ENCODE data around the gene TMEM116.
A peak's percentile ranks its signal among the peaks of the same experiment; 100 is the strongest.

TMEM116 gene

GRCh38 chr12:111980598-111980997 lies 32.4 kb downstream of the TMEM116 start:
- H4K20me1 ChIP-seq (ENCODE audit: insufficient read depth, low read length, poor library complexity, severe bottlenecking), result no peaks in the 10 kb centered on the region
- H3K36me3 ChIP-seq (ENCODE audit: insufficient read depth, low read length), result no peaks in the 10 kb centered on the region
- H3K9me3 ChIP-seq (ENCODE audit: insufficient read depth, low read depth, low read length), result no peaks in the 10 kb centered on the region
- H3K4me1 ChIP-seq (ENCODE audit: insufficient read depth, low read length, poor library complexity, severe bottlenecking), result no peaks in the 10 kb centered on the region
- no peak overlapping the region for H3K4me3 ChIP-seq (ENCODE audit: low read length, poor library complexity, severe bottlenecking)
- H3K79me2 ChIP-seq (ENCODE audit: insufficient read depth, low read length), result no peaks in the 10 kb centered on the region
- H2AFZ ChIP-seq (ENCODE audit: low read length), result no peak overlapping the region
- H3F3A ChIP-seq (ENCODE audit: low read depth), result no peaks in the 10 kb centered on the region
- H3K27me3 ChIP-seq (ENCODE audit: insufficient read depth, low read length, poor library complexity, severe bottlenecking), result no peaks in the 10 kb centered on the region
- H3K9me2 ChIP-seq (replicated peaks; ENCODE audit: low read depth, low read length), result no peaks in the 10 kb centered on the region
- no peak overlapping the region for H3K9ac ChIP-seq (ENCODE audit: low read depth, low read length, poor library complexity, severe bottlenecking)
- H3K4me2 ChIP-seq (ENCODE audit: low read depth, low read length, poor library complexity, severe bottlenecking), result no peak overlapping the region
- TF ChIP-seq EZH2phosphoT487 (IDR thresholded peaks at IDR 0.05; ENCODE audit: borderline replicate concordance) (no peak), CTCF (conservative IDR thresholded peaks at IDR 0.05; ENCODE audit: low read length) (no peak)

- H3F3A ChIP-seq (ENCODE audit: low read depth), result no peaks in the 10 kb centered on the region
- no peaks in the 10 kb centered on the region for H3K79me2 ChIP-seq (ENCODE audit: insufficient read depth, low read length)
- H2AFZ ChIP-seq (ENCODE audit: low read length), result peak overlapping the region; percentile 14; the same call in 1 of the 2 replicates
- no peak overlapping the region for H3K9ac ChIP-seq (ENCODE audit: low read depth, low read length, poor library complexity, severe bottlenecking)
- H3K9me2 ChIP-seq (replicated peaks; ENCODE audit: low read depth, low read length), result no peaks in the 10 kb centered on the region
- H4K20me1 ChIP-seq (ENCODE audit: insufficient read depth, low read length, poor library complexity, severe bottlenecking), result no peaks in the 10 kb centered on the region
- H3K4me3 ChIP-seq (ENCODE audit: low read length, poor library complexity, severe bottlenecking), result no peak overlapping the region
- H3K27me3 ChIP-seq (ENCODE audit: insufficient read depth, low read length, poor library complexity, severe bottlenecking), result no peaks in the 10 kb centered on the region
- no peak overlapping the region for H3K4me2 ChIP-seq (ENCODE audit: low read depth, low read length, poor library complexity, severe bottlenecking)
- H3K4me1 ChIP-seq (ENCODE audit: insufficient read depth, low read length, poor library complexity, severe bottlenecking), result no peaks in the 10 kb centered on the region
- TF ChIP-seq CTCF (conservative IDR thresholded peaks at IDR 0.05; ENCODE audit: low read length) (no peak), EZH2phosphoT487 (IDR thresholded peaks at IDR 0.05; ENCODE audit: borderline replicate concordance) (no peak)
- H3K9me3 ChIP-seq (ENCODE audit: insufficient read depth, low read depth, low read length), result no peaks in the 10 kb centered on the region
- no peaks in the 10 kb centered on the region for H3K36me3 ChIP-seq (ENCODE audit: insufficient read depth, low read length)
These were observed 34.4 kb downstream of the TMEM116 start for GRCh38 chr12:111978545-111978944.

- H3K36me3 ChIP-seq (ENCODE audit: insufficient read depth, low read length), result no peaks in the 10 kb centered on the region
These were observed 36.1 kb downstream of the TMEM116 start for GRCh38 chr12:111976860-111977259.

More at GRCh38 chr12:111976860-111977259, 36.1 kb downstream of the TMEM116 start:
- H3K9me3 ChIP-seq (ENCODE audit: insufficient read depth, low read depth, low read length), result no peaks in the 10 kb centered on the region
- H3K9ac ChIP-seq (ENCODE audit: low read depth, low read length, poor library complexity, severe bottlenecking), result no peak overlapping the region
- no peak overlapping the region for H3K4me2 ChIP-seq (ENCODE audit: low read depth, low read length, poor library complexity, severe bottlenecking)
- no peaks in the 10 kb centered on the region for H3K9me2 ChIP-seq (replicated peaks; ENCODE audit: low read depth, low read length)
- TF ChIP-seq CTCF (conservative IDR thresholded peaks at IDR 0.05; ENCODE audit: low read length) (no peak), EZH2phosphoT487 (IDR thresholded peaks at IDR 0.05; ENCODE audit: borderline replicate concordance) (no peak)
- no peaks in the 10 kb centered on the region for H4K20me1 ChIP-seq (ENCODE audit: insufficient read depth, low read length, poor library complexity, severe bottlenecking)
- no peaks in the 10 kb centered on the region for H3K4me1 ChIP-seq (ENCODE audit: insufficient read depth, low read length, poor library complexity, severe bottlenecking)
- no peaks in the 10 kb centered on the region for H3K27me3 ChIP-seq (ENCODE audit: insufficient read depth, low read length, poor library complexity, severe bottlenecking)
- H2AFZ ChIP-seq (ENCODE audit: low read length), result no peak overlapping the region
- no peaks in the 10 kb centered on the region for H3F3A ChIP-seq (ENCODE audit: low read depth)
- no peak overlapping the region for H3K4me3 ChIP-seq (ENCODE audit: low read length, poor library complexity, severe bottlenecking)
- H3K79me2 ChIP-seq (ENCODE audit: insufficient read depth, low read length), result no peaks in the 10 kb centered on the region
